ENCODE data around the gene OBSCN. TPM values are rescaled to one million over a fixed set of nuclear protein-coding genes. Genes with fewer than 3 reads are reported as not detected.

The OBSCN gene
- total and polyA plus RNA-seq, 2 donors (not counting 3 experiments of a cell fraction or from before 2014, with no cell fraction given): 1.5 to 2.9 TPM

GRCh38 chr1:228360533-228361313 is 152.9 kb downstream of the OBSCN start:
- POLR2A ChIA-PET: no interaction called here
- Histone ChIP-seq H3K79me2 (ENCODE audit: control insufficient read depth, insufficient read depth, low read length) (no peaks in the 10 kb centered on the region), H3K36me3 (ENCODE audit: control insufficient read depth in 2 of 2, extremely low read depth in 1 of 2, insufficient read depth in 2 of 2, low read length in 2 of 2) (no peaks in the 10 kb centered on the region), H4K20me1 (replicated peaks; ENCODE audit: control insufficient read depth, extremely low read depth, insufficient read depth, low read length) (no peaks in the 10 kb centered on the region), H2AFZ (ENCODE audit: low read depth, low read length) (no peak overlapping the region), H3K9me1 (replicated peaks; ENCODE audit: control insufficient read depth, extremely low read depth, insufficient read depth, low read length) (no peaks in the 10 kb centered on the region), H3K4me1 (ENCODE audit: control insufficient read depth, extremely low read depth, insufficient read depth, low read length) (no peaks in the 10 kb centered on the region), H3K4me2 (ENCODE audit: insufficient read depth, low read length) (no peak overlapping the region), H3K4me3 (replicated peaks in 1 of 3; ENCODE audit: insufficient read depth in 1 of 3, low read depth in 1 of 3, low read length in 3 of 3) (no peak overlapping the region), H3K27me3 (ENCODE audit: control insufficient read depth in 2 of 2, insufficient read depth in 2 of 2, low read length in 2 of 2) (no peaks in the 10 kb centered on the region), H3K9ac (replicated peaks; ENCODE audit: extremely low read depth, insufficient read depth, low read length) (no peak overlapping the region), H3K9me3 (replicated peaks; ENCODE audit: control insufficient read depth, insufficient read depth, low read length) (no peaks in the 10 kb centered on the region), H3K27ac (ENCODE audit: insufficient read depth, low read depth, low read length) (no peak overlapping the region)
- no peak for TF ChIP-seq EZH2 (IDR thresholded peaks at IDR 0.05; ENCODE audit: borderline replicate concordance, low read depth, low read length, severe bottlenecking)
- no peak for TF ChIP-seq CTCF (IDR thresholded peaks at IDR 0.05; ENCODE audit: extremely low read depth in 1 of 2, insufficient read depth in 1 of 2, low read depth in 1 of 2, low read length in 2 of 2)
- no peak for TF ChIP-seq FOS (IDR thresholded peaks at IDR 0.05; ENCODE audit: borderline replicate concordance, insufficient read depth, low read length)
- no peak for TF ChIP-seq POLR2AphosphoS5 (IDR thresholded peaks at IDR 0.05; ENCODE audit: insufficient read depth, low read depth, low read length)
- no peak for TF ChIP-seq POLR2A (IDR thresholded peaks at IDR 0.05; ENCODE audit: low read depth, low read length)
- dilution Hi-C loops (cut with MboI; ENCODE audit: extremely low pct_ligation_motif_present, low sequenced_read_pairs) (no loop called here), intact Hi-C loops (cut with micrococcal nuclease) (no loop called here)
- FAIRE-seq (no peak), DNase-seq (ENCODE audit: low read depth, low spot score) (no peak)
- no TSS peak for BruUV-seq (replicated peaks)
- CTCF ChIA-PET: interaction anchor here (1.1 kb wide), 1 partner anchor 147 kb away, joined by 4 read pairs; no protein-coding TSS in a partner anchor
